Occipital lobe (tissue), 2 donors: ENCODE data around the gene SUFU. TPM values are rescaled to one million over a fixed set of nuclear protein-coding genes. Genes with fewer than 3 reads are reported as not detected.

Experiments
- DNase-seq: peaks from one replicate; lab custom pipeline; 2025; lab: John Stamatoyannopoulos, UW
- total RNA-seq: library from RNA; depleted of rRNA; stranded (reverse); fragments of >200 nt; gene quantifications from one replicate; pipeline ENCODE4 v1.2.3, GENCODE V29; 2014

SUFU gene
- total RNA-seq, 1 donor from 2014 or later, result 3.1 TPM

- no peak for DNase-seq
Observed at GRCh38 chr10:102549549-102549948, 45.8 kb downstream of the SUFU start.

- DNase-seq, result no peak
Observed at GRCh38 chr10:102550636-102551210, 47.0 kb downstream of the SUFU start.

GRCh38 chr10:102552533-102552932, 48.8 kb downstream of the SUFU start:
- no peak for DNase-seq

- DNase-seq, result no peak
Observed at GRCh38 chr10:102553771-102554170, 50.0 kb downstream of the SUFU start.

- no peak for DNase-seq
Observed at GRCh38 chr10:102554531-102554930, 50.8 kb downstream of the SUFU start.

GRCh38 chr10:102555781-102556328, 52.1 kb downstream of the SUFU start:
- DNase-seq, result peak; percentile 56

- no peak for DNase-seq
Observed at GRCh38 chr10:102557569-102557968, 53.8 kb downstream of the SUFU start.

GRCh38 chr10:102559764-102560163, 56.0 kb downstream of the SUFU start:
- DNase-seq, result no peak

- no peak for DNase-seq
Observed at GRCh38 chr10:102564209-102564834, 60.5 kb downstream of the SUFU start.

GRCh38 chr10:102565793-102566192, 62.0 kb downstream of the SUFU start:
- no peak for DNase-seq

- DNase-seq, result no peak
Observed at GRCh38 chr10:102578782-102579181, 75.0 kb downstream of the SUFU start.

- no peak for DNase-seq
Observed at GRCh38 chr10:102579328-102579727, 75.6 kb downstream of the SUFU start.

- no peak for DNase-seq
Observed at GRCh38 chr10:102580230-102580629, 76.5 kb downstream of the SUFU start.

- no peak for DNase-seq
Observed at GRCh38 chr10:102581401-102581800, 77.6 kb downstream of the SUFU start.

- no peak for DNase-seq
Observed at GRCh38 chr10:102581981-102582580, 78.3 kb downstream of the SUFU start.

GRCh38 chr10:102583435-102584417, 80.0 kb downstream of the SUFU start:
- peak; percentile 81 for DNase-seq

GRCh38 chr10:102585026-102585425, 81.3 kb downstream of the SUFU start:
- DNase-seq, result no peak

- no peak for DNase-seq
Observed at GRCh38 chr10:102586858-102587257, 83.1 kb downstream of the SUFU start.

- no peak for DNase-seq
Observed at GRCh38 chr10:102588875-102589274, 85.1 kb downstream of the SUFU start.

GRCh38 chr10:102593074-102593803, 89.5 kb downstream of the SUFU start:
- DNase-seq, result no peak

- DNase-seq, result no peak
Observed at GRCh38 chr10:102593804-102594079, 90.0 kb downstream of the SUFU start.
